Ecto neural progenitor cell (in vitro differentiated cells): ENCODE results near the gene RAB10.
"Not testable (repeated sequence)": the region's sequence is repeated elsewhere in the genome, so short reads cannot be mapped to it uniquely, and the experiment has no call there.

Source experiments
- DNase-seq: peaks from one replicate; pipeline ENCODE4 v3.0.0-alpha.2; 2018; ENCODE audit warnings: low spot score

RAB10 gene

GRCh38 chr2:26058390-26058789 is 24.5 kb downstream of the RAB10 start:
- no peak for DNase-seq

- no peak for DNase-seq
Observed at GRCh38 chr2:26059542-26059941, 25.7 kb downstream of the RAB10 start.

GRCh38 chr2:26061539-26061938 is 27.7 kb downstream of the RAB10 start:
- no peak for DNase-seq

GRCh38 chr2:26064846-26065245 is 31.0 kb downstream of the RAB10 start:
- DNase-seq: no peak

GRCh38 chr2:26067186-26067974 is 33.5 kb downstream of the RAB10 start:
- DNase-seq: no peak

- DNase-seq: no peak
Observed at GRCh38 chr2:26067980-26068507, 34.2 kb downstream of the RAB10 start.

GRCh38 chr2:26068602-26069298 is 34.9 kb downstream of the RAB10 start:
- no peak for DNase-seq

GRCh38 chr2:26070730-26071129 is 36.8 kb downstream of the RAB10 start:
- no peak for DNase-seq

- no peak for DNase-seq
Observed at GRCh38 chr2:26072925-26073768, 39.3 kb downstream of the RAB10 start.

- no peak for DNase-seq
Observed at GRCh38 chr2:26073830-26074229, 39.9 kb downstream of the RAB10 start.

- no peak for DNase-seq
Observed at GRCh38 chr2:26074676-26075075, 40.8 kb downstream of the RAB10 start.

GRCh38 chr2:26075173-26075572 is 41.3 kb downstream of the RAB10 start:
- DNase-seq: no peak

GRCh38 chr2:26076001-26076587 is 42.2 kb downstream of the RAB10 start:
- DNase-seq: no peak

- no peak for DNase-seq
Observed at GRCh38 chr2:26077291-26077690, 43.4 kb downstream of the RAB10 start.

- DNase-seq: no peak
Observed at GRCh38 chr2:26078939-26079338, 45.1 kb downstream of the RAB10 start.

- no peak for DNase-seq
Observed at GRCh38 chr2:26080356-26080755, 46.5 kb downstream of the RAB10 start.

- DNase-seq: not testable (repeated sequence)
Observed at GRCh38 chr2:26080925-26081324, 47.0 kb downstream of the RAB10 start.

- no peak for DNase-seq
Observed at GRCh38 chr2:26081556-26081955, 47.7 kb downstream of the RAB10 start.

- DNase-seq: no peak
Observed at GRCh38 chr2:26086155-26086637, 52.3 kb downstream of the RAB10 start.

GRCh38 chr2:26086779-26087178 is 52.9 kb downstream of the RAB10 start:
- no peak for DNase-seq

- no peak for DNase-seq
Observed at GRCh38 chr2:26088038-26088643, 54.3 kb downstream of the RAB10 start.
